GM18951 (cell line): Measurements from ENCODE around the gene DNAH10.

Experiments
- POLR2A ChIP-seq: IDR thresholded peaks from 4 replicates; pipeline ENCODE4 v1.6.1; 2011; ENCODE audit warnings: mild to moderate bottlenecking; ENCODE audit not compliant: insufficient read length, insufficient read depth; ENCODE audit errors: extremely low read depth
- in situ Hi-C: fragments of 300-500 bp; cut with MboI; formaldehyde crosslinking; loops from one replicate; pipeline ENCODE4 v1.12.0; 2022; ENCODE audit warnings: low sequenced_read_pairs, mixed read lengths, inconsistent platforms; ENCODE audit not compliant: unreplicated experiment

DNAH10 gene

DNA sequence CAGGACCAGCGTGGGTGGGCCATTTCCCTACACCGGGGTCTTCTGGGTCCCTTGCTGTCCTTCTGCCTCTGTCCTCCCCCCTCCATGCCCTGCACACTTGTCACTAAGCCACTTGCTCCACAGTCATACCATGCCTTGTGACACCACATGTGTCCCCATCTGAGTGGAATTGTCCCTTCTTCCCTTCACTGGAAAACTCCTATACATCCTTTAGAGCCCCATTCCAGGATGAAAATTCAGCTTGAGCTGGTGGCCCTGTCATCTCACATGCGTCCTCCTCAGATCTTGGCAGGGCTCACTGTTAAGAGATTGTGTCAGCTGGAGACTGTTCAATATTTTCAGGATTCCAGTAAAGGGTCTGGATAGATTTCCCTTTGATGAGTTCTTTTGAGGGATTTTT is 87.4 kb downstream of the DNAH10 start:
- in situ Hi-C loops: no loop called here
- TF ChIP-seq POLR2A: no peak

DNA sequence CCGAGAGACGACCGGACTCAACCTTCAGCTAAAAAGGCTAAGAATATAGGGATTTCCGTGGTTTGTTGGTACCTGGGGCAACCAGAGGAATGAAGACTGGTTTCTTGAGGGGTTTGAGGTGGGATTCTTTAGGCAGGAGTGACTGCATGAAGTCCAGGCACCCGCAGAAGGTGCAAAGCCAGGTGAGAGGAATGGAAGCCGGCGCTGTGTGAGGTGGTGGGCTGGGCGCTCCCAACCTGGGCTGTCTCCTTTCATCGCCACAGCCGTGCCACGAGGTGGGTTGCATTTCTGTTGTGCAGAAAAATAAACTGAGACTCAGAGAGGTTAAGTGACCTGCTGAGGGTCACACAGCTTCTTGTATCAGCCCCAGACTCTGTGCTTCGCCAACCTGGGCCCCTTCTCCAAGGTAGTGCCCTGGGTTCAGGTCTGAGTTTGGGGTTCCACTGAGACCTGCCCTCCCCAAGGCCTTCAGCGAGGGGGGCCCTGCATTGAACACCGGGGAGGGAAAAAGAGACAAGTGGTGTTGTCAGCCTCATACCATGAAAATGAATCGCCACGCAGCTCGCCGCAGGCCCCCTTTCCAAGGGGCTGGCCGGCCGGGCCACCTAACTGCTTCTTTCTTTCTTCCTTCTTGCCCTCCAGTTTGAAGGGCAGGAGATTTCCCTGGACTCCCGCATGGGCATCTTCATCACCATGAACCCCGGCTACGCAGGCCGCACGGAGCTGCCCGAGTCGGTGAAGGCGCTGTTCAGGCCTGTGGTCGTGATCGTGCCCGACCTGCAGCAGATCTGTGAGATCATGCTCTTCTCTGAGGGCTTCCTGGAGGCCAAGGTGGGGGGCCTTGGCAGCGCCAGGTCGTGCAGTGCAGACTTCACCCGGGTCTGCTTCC is 88.4 kb downstream of the DNAH10 start:
- in situ Hi-C loops: no loop called here
- no peak for TF ChIP-seq POLR2A

GRCh38 chr12:123853396-123854070 is 91.4 kb downstream of the DNAH10 start:
- no peak for TF ChIP-seq POLR2A
- in situ Hi-C loops: no loop called here

DNA sequence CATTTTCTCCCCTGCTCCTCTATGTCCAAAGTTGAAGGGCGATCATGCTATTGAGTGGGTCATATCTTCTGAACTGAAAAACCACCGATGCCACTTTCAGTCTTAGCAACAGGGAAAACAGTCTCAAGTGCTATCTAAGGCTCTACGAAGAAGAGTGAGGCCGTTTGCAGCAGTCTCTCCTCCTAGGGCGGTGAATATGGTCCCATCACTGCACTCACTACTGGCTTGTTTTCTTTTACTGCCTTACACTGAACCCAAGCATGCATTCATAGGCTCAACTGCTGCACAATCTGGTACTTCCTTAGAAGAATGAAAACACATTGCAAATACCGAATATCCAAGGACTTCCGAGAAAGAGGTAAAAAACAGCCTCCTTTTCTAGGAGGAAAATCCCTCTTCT is 92.1 kb downstream of the DNAH10 start:
- TF ChIP-seq POLR2A: no peak
- in situ Hi-C loops: no loop called here

- in situ Hi-C loops: no loop called here
Measured at GRCh38 chr12:123854918-123855317, 92.8 kb downstream of the DNAH10 start.

GRCh38 chr12:123856681-123857080 is 94.6 kb downstream of the DNAH10 start:
- no peak for TF ChIP-seq POLR2A

More at GRCh38 chr12:123854918-123855317, 92.8 kb downstream of the DNAH10 start:
- TF ChIP-seq POLR2A: no peak

DNA sequence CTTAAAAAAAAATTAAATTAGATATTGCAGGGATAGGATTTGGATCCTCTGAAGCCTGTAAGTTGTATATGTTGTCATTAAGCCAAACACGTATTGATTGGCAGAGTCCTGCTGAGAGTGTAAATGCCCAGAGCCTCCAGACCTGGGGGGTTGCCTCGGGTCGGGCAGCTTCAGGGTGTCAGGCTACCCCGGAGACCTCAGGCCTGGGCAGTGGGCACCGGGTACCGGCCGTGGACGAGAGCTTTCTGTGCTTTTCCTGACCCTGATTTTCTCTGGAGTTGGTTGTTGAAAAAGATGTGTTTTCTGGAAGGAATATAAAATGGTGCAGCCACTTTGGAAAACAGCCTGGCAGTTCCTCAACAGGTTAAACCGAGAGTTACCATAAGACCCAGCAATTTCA is 96.1 kb downstream of the DNAH10 start:
- in situ Hi-C loops: no loop called here

More at GRCh38 chr12:123856681-123857080, 94.6 kb downstream of the DNAH10 start:
- in situ Hi-C loops: no loop called here

GRCh38 chr12:123859035-123859434 is 96.9 kb downstream of the DNAH10 start:
- no peak for TF ChIP-seq POLR2A
- in situ Hi-C loops: no loop called here

More for the DNA sequence above, 96.1 kb downstream of the DNAH10 start:
- no peak for TF ChIP-seq POLR2A

- in situ Hi-C loops: no loop called here
- no peak for TF ChIP-seq POLR2A
Measured at GRCh38 chr12:123860377-123860776, 98.3 kb downstream of the DNAH10 start.

DNA sequence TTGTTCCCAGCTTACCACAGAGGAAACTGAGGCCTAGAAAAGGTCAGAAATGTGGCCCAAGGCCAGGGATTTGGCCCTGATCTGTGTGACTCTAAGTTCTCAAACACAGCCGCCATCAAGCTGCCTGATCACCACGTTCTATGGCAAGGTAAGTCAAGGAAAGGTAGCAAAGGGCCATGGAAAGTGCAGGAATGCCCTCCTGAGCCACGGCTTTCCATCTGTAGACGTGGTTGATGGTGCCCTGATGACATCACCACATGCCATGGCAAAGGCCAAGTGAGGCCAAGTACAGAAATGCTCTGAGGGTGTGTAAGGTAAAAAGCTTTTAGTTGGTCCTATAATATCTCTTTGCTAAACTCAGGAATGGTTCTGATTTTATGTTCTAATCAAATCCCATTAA is 99.3 kb downstream of the DNAH10 start:
- TF ChIP-seq POLR2A: no peak
- in situ Hi-C loops: no loop called here

- TF ChIP-seq POLR2A: no peak
- in situ Hi-C loops: no loop called here
Measured at GRCh38 chr12:123867141-123867540, 105.0 kb downstream of the DNAH10 start.

GRCh38 chr12:123868791-123869190 is 106.7 kb downstream of the DNAH10 start:
- TF ChIP-seq POLR2A: no peak
- in situ Hi-C loops: no loop called here

GRCh38 chr12:123873793-123874192 is 111.7 kb downstream of the DNAH10 start:
- TF ChIP-seq POLR2A: no peak
- in situ Hi-C loops: no loop called here

- in situ Hi-C loops: no loop called here
- TF ChIP-seq POLR2A: no peak
Measured at GRCh38 chr12:123877968-123878367, 115.9 kb downstream of the DNAH10 start.
